GM12878 (cell line): ENCODE measurements around the gene MAP7D2. TPM values are rescaled to one million over a fixed set of nuclear protein-coding genes. Genes with fewer than 3 reads are reported as not detected.

Experiments used
- ATAC-seq: fragments of 200-7000 bp; cut with Tn5 transposase; 3 replicates; pipeline ENCODE4 v1.9.1; 2020; ENCODE audit warnings: mild to moderate bottlenecking, moderate library complexity
- BruUV-seq: library from RNA; stranded (reverse); fragments of 400-500 nt; replicated peaks from 2 replicates; lab custom pipeline; 2021; lab: Mats Ljungman, UMichigan
- CTCF ChIA-PET: fragments of 300-600 bp; sonication (Branson Sonifier 250); formaldehyde crosslinking; extraction: SDS; loops from one replicate; lab custom pipeline; 2021; ENCODE audit warnings: inconsistent platforms; lab: Yijun Ruan, JAX
- POLR2A ChIA-PET: fragments of 350-600 bp; formaldehyde crosslinking; extraction: SDS; loops from one replicate; lab custom pipeline; 2021; ENCODE audit warnings: inconsistent platforms; lab: Charles Lee
- RAD21 ChIA-PET: fragments of 300-600 bp; sonication (Branson Sonifier 250); formaldehyde crosslinking; loops from one replicate; lab custom pipeline; 2023; ENCODE audit warnings: antibody characterized with exemption; ENCODE audit not compliant: unreplicated experiment; lab: Charles Lee
- SMC1A ChIA-PET: fragments of 300-600 bp; sonication (Branson Sonifier 250); formaldehyde crosslinking; loops from one replicate; lab custom pipeline; 2023; ENCODE audit not compliant: unreplicated experiment, uncharacterized antibody; lab: Charles Lee
- DNase-seq: peaks from one replicate; pipeline ENCODE4 v3.0.0-alpha.2; 2011; ENCODE audit warnings: low read depth, low spot score
- FAIRE-seq: peaks from 3 replicates; lab custom pipeline; 2011; peaks lifted over from hg19 to GRCh38; lab: Jason Lieb, UNC
- H2AFZ ChIP-seq: 2 replicates; pipeline ENCODE4 v1.6.0; 2011; ENCODE audit warnings: low read depth, low read length, control low read depth; ENCODE audit not compliant: control insufficient read depth
- H3K27ac ChIP-seq: 2 replicates; pipeline ENCODE4 v1.5.1; 2011; ENCODE audit warnings: control low read depth; ENCODE audit not compliant: control insufficient read depth, insufficient read depth
- H3K27me3 ChIP-seq, 2 experiments: replicated peaks in 1 of 2; 2 replicates each; pipeline versions ENCODE4 v1.6.0 to v1.6.1; 2011; ENCODE audit warnings: low read length in 1 of 2; ENCODE audit not compliant: control insufficient read depth in 2 of 2, insufficient read depth in 2 of 2
- H3K36me3 ChIP-seq, 2 experiments: 2 replicates each; pipeline ENCODE4 v1.5.1; 2011; ENCODE audit warnings: low read length in 1 of 2; ENCODE audit not compliant: control insufficient read depth in 2 of 2, insufficient read depth in 2 of 2
- H3K4me1 ChIP-seq: 2 replicates; pipeline ENCODE4 v1.6.1; 2011; ENCODE audit warnings: mild to moderate bottlenecking, low read length, moderate library complexity, mixed read lengths; ENCODE audit not compliant: control insufficient read depth, insufficient read depth
- H3K4me2 ChIP-seq: 2 replicates; pipeline ENCODE4 v1.6.0; 2011; ENCODE audit warnings: control low read depth; ENCODE audit not compliant: control insufficient read depth, insufficient read depth
- H3K4me3 ChIP-seq: fragments of 200-600 bp; sonication (generic); 2 replicates; pipeline ENCODE4 v1.5.1; 2016
- H3K79me2 ChIP-seq: 2 replicates; pipeline ENCODE4 v1.6.0; 2011; ENCODE audit warnings: low read length; ENCODE audit not compliant: control insufficient read depth, insufficient read depth
- H3K9ac ChIP-seq: 2 replicates; pipeline ENCODE4 v1.8.0; 2011; ENCODE audit warnings: low read length, control low read depth, mixed read lengths; ENCODE audit not compliant: control insufficient read depth, insufficient read depth
- H3K9me3 ChIP-seq: replicated peaks from 3 replicates; pipeline ENCODE4 v1.5.1; 2011; ENCODE audit warnings: mild to moderate bottlenecking, low read length; ENCODE audit not compliant: control insufficient read depth, insufficient read depth
- H4K20me1 ChIP-seq: 2 replicates; pipeline ENCODE4 v1.6.0; 2011; ENCODE audit not compliant: control insufficient read depth, insufficient read depth
- BHLHE40 ChIP-seq, 2 experiments: fragments of 450-650 bp in 1 of 2; IDR thresholded peaks; 2 replicates each; pipeline ENCODE4 v1.6.1; 2011 to 2017; ENCODE audit warnings: low read depth in 2 of 2, borderline replicate concordance in 1 of 2, improper control_type of control experiment in 1 of 2, low read length in 1 of 2, mild to moderate bottlenecking in 1 of 2
- CHD2 ChIP-seq: IDR thresholded peaks from 2 replicates; pipeline ENCODE4 v1.6.1; 2011; ENCODE audit warnings: low read depth, low read length, improper control_type of control experiment, borderline replicate concordance
- E4F1 ChIP-seq: fragments of 450-650 bp; IDR thresholded peaks from 2 replicates; pipeline ENCODE4 v1.6.1; 2018; ENCODE audit warnings: borderline replicate concordance, mild to moderate bottlenecking; ENCODE audit not compliant: partially characterized antibody
- IKZF2 ChIP-seq, 2 experiments: fragments of 450-650 bp; IDR thresholded peaks; 2 replicates each; pipeline ENCODE4 v1.6.1; 2017; ENCODE audit warnings: mild to moderate bottlenecking in 2 of 2, moderate library complexity in 2 of 2
- KDM1A ChIP-seq: fragments of 200-600 bp; sonication (generic); IDR thresholded peaks from 2 replicates; pipeline ENCODE4 v1.6.1; 2016; ENCODE audit warnings: borderline replicate concordance
- MTA2 ChIP-seq: fragments of 450-650 bp; IDR thresholded peaks from 2 replicates; pipeline ENCODE4 v1.6.1; 2016; ENCODE audit warnings: low read depth, mild to moderate bottlenecking, moderate library complexity
- RELA ChIP-seq: fragments of 450-650 bp; IDR thresholded peaks from 2 replicates; pipeline ENCODE4 v1.8.0; 2014; ENCODE audit warnings: borderline replicate concordance; ENCODE audit not compliant: partially characterized antibody
- TCF3 ChIP-seq: IDR thresholded peaks from 2 replicates; pipeline ENCODE4 v1.6.1; 2012; ENCODE audit warnings: low read depth, mild to moderate bottlenecking, low read length, borderline replicate concordance; ENCODE audit not compliant: insufficient read depth
- ZNF217 ChIP-seq: fragments of 450-650 bp; IDR thresholded peaks from 2 replicates; pipeline ENCODE4 v1.6.1; 2017; ENCODE audit warnings: antibody characterized with exemption, mild to moderate bottlenecking
- ZNF274 ChIP-seq: IDR thresholded peaks from one replicate; pipeline ENCODE4 v1.8.0; 2011; ENCODE audit not compliant: insufficient read length, insufficient read depth
- ZNF592 ChIP-seq: fragments of 450-650 bp; IDR thresholded peaks from 2 replicates; pipeline ENCODE4 v1.6.1; 2017; ENCODE audit warnings: mild to moderate bottlenecking, moderate library complexity
- WGBS: methylation state at CpG from one replicate; pipeline ENCODE4 v1.1.6; 2016; ENCODE audit warnings: low lambda C conversion rate; ENCODE audit not compliant: insufficient replicate concordance, insufficient coverage; ENCODE audit errors: missing lambda C conversion rate; 5-methylcytosine and 5-hydroxymethylcytosine counted together
- in situ Hi-C: fragments of 300-500 bp; cut with MboI; formaldehyde crosslinking; loops from 9 replicates; pipeline ENCODE4 v1.14.3; 2018; ENCODE audit warnings: mixed read lengths
- intact Hi-C: fragments of 100-400 bp; cut with micrococcal nuclease; formaldehyde crosslinking; loops from one replicate; pipeline ENCODE4 v1.14.2; 2022; ENCODE audit not compliant: unreplicated experiment
- polyA plus RNA-seq, 11 experiments: library from polyadenylated mRNA; depleted of rRNA in 4 of 11; unstranded in 6 of 11; stranded (reverse) in 5 of 11; fragments of >200 nt; fragmentation: Nextera tagmentation in 4 of 11; fragmentation: Illumina TruSeq in 1 of 11; extraction: Ambion mirVana in 4 of 11; extraction: Trizol in 1 of 11; gene quantifications; 1 replicate in 1 of 11; 2 replicates in 10 of 11; pipeline versions ENCODE4 v1.2.1 to v1.2.3, GENCODE V29; 2011 to 2016; ENCODE audit warnings: inconsistent platforms in 2 of 11, missing spikeins in 2 of 11, low read depth in 1 of 11
- total RNA-seq, 4 experiments: library from RNA; depleted of rRNA in 3 of 4; stranded (reverse); fragments of >200 nt in 3 of 4; fragmentation: Illumina TruSeq in 1 of 4; extraction: Trizol in 1 of 4; gene quantifications; 2 replicates each; pipeline versions ENCODE4 v1.2.1 to v1.2.3, GENCODE V29; 2013 to 2021

MAP7D2 gene
- total and polyA plus RNA-seq, 10 of the 15 experiments (the other 5 are each of a cell fraction or from before 2014, with no cell fraction given): 0.06 to 18.4 (median 0.22) TPM

DNA sequence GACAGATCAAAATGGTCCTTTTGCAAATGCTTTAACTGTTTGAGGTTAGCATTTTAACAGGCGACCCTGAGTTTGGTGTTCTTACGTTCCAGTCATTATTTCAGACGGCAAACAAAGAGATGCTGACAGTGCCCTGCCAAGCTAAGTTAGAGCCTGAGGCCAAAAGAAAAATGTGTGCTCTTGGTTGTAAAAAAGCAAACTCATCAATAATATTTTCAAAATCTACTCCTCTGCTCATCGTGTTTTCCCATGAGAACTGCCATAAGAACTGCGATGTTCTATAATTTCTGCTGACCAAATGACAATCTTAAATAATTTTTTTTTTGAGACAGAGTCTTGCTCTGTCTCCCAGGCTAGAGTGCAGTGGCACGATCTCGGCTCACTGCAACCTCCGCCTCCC, 63.2 kb downstream of the MAP7D2 start:
- FAIRE-seq: no peak
- no peaks in the 10 kb centered on the region for H3K79me2 ChIP-seq
- H3K4me1 ChIP-seq: no peaks in the 10 kb centered on the region
- 84% methylated on average over 8 of the region's 8 CpGs for WGBS
- no peak overlapping the region for H2AFZ ChIP-seq
- no TSS peak for BruUV-seq
- POLR2A ChIA-PET: interaction anchor here (0.9 kb wide), 1 partner anchor 10 kb away, joined by 3 read pairs; no protein-coding TSS in a partner anchor
- H3K9me3 ChIP-seq: no peaks in the 10 kb centered on the region
- no peak overlapping the region for H3K27ac ChIP-seq
- SMC1A ChIA-PET: interaction anchor here (1.0 to 1.2 kb wide), 2 partner anchors 8 to 148 kb away, joined by 3 to 4 read pairs; no protein-coding TSS in a partner anchor
- no peak for DNase-seq
- no peak overlapping the region for H3K4me3 ChIP-seq
- no peak for TF ChIP-seq BHLHE40 (IDR thresholded peaks at IDR 0.05; ENCODE audit: borderline replicate concordance in 1 of 2, low read depth in 2 of 2, low read length in 1 of 2)
- no peak for TF ChIP-seq KDM1A
- RAD21 ChIA-PET: interaction anchor here (1.7 kb wide), 1 partner anchor 10 kb away, joined by 6 read pairs; no protein-coding TSS in a partner anchor
- no peaks in the 10 kb centered on the region for H4K20me1 ChIP-seq
- ATAC-seq: no peak
- H3K9ac ChIP-seq: no peak overlapping the region
- no peak overlapping the region for H3K4me2 ChIP-seq
- H3K27me3 ChIP-seq: no peaks in the 10 kb centered on the region; a peak in 1 of 4 replicates
- no peaks in the 10 kb centered on the region for H3K36me3 ChIP-seq
- intact Hi-C loops: no loop called here
- CTCF ChIA-PET: interaction anchor here (5.2 kb wide), 1 partner anchor 8 kb away, joined by 23 read pairs; no protein-coding TSS in a partner anchor
- in situ Hi-C loops: loop anchor here (25.0 kb wide), 2 partner anchors 141 to 1666 kb away; no protein-coding TSS in a partner anchor

DNA sequence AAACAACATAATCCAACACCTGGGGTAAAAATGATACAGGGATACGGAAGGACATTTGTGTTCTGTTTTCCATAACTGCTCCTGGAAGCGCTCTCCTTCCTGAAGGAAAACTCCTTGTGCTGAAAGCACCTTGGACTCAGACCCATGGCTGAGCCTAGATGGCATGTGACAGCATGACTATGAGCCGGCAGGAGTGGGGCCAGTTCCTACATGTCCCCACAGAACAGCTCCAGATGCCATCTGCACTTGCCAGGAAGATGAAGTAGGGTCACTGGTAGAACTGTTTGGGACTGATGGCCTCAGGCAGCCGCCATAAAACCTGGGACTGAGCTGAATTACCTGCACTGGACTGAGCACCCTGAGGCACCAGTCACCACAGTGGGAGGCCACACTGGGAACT, 69.8 kb downstream of the MAP7D2 start:
- CTCF ChIA-PET: no interaction called here
- H3K27ac ChIP-seq: no peak overlapping the region
- TF ChIP-seq MTA2: no peak
- no peak for TF ChIP-seq CHD2
- no peak for TF ChIP-seq ZNF592
- no peak for TF ChIP-seq IKZF2 (IDR thresholded peaks at IDR 0.05)
- TF ChIP-seq TCF3: no peak
- no peak for TF ChIP-seq RELA
- no peak for TF ChIP-seq E4F1
- no peak for TF ChIP-seq ZNF217
- no peak for TF ChIP-seq ZNF274

More for the DNA sequence above, 69.8 kb downstream of the MAP7D2 start:
- H3K9ac ChIP-seq: no peak overlapping the region
- no peaks in the 10 kb centered on the region for H3K79me2 ChIP-seq
- BruUV-seq: no TSS peak
- H3K9me3 ChIP-seq: no peaks in the 10 kb centered on the region
- no peak for FAIRE-seq
- no peaks in the 10 kb centered on the region for H4K20me1 ChIP-seq
- in situ Hi-C loops (no loop called here), intact Hi-C loops (no loop called here)
- no peaks in the 10 kb centered on the region for H3K36me3 ChIP-seq
- H2AFZ ChIP-seq: no peak overlapping the region
- ATAC-seq: no peak
- H3K4me3 ChIP-seq: no peak overlapping the region
- 49% methylated on average over 4 of the region's 4 CpGs for WGBS
- no peak for DNase-seq
- H3K4me1 ChIP-seq: no peaks in the 10 kb centered on the region
- SMC1A ChIA-PET: no interaction called here
- POLR2A ChIA-PET: no interaction called here
- H3K27me3 ChIP-seq: no peaks in the 10 kb centered on the region
- H3K4me2 ChIP-seq: no peak overlapping the region
- RAD21 ChIA-PET: no interaction called here
